Measurements from ENCODE around the gene TMEM179B.
"Not testable (repeated sequence)": the region's sequence is repeated elsewhere in the genome, so short reads cannot be mapped to it uniquely, and the experiment has no call there.

The TMEM179B gene

GRCh38 chr11:62787005-62787759 is at the start of gene TMEM179B:
TMEM179B (plus strand) TSS chr11:62787402; CDS start chr11:62787432, 30 bp downstream.
- DNase-seq (ENCODE audit: low read depth), result peak; percentile 97

- no peak for DNase-seq (ENCODE audit: low read depth)
Measured at GRCh38 chr11:62747475-62748160, 39.6 kb upstream of the TMEM179B start.

- DNase-seq (ENCODE audit: low read depth), result not testable (repeated sequence)
Measured at GRCh38 chr11:62749931-62750330, 37.3 kb upstream of the TMEM179B start.

- DNase-seq (ENCODE audit: low read depth), result no peak
Measured at GRCh38 chr11:62752177-62752785, 34.9 kb upstream of the TMEM179B start.

GRCh38 chr11:62752994-62753735 is 34.0 kb upstream of the TMEM179B start:
- DNase-seq (ENCODE audit: low read depth), result no peak

- DNase-seq (ENCODE audit: low read depth), result peak; percentile 90
Measured at GRCh38 chr11:62753736-62754603, 33.2 kb upstream of the TMEM179B start, which contains the start of gene ZBTB3. ZBTB3 (minus strand) TSS chr11:62754160; CDS start chr11:62753664, 496 bp downstream.

GRCh38 chr11:62755086-62755615 is 32.1 kb upstream of the TMEM179B start:
- DNase-seq (ENCODE audit: low read depth), result no peak

GRCh38 chr11:62757846-62758788 is 29.1 kb upstream of the TMEM179B start:
- no peak for DNase-seq (ENCODE audit: low read depth)

- DNase-seq (ENCODE audit: low read depth), result not testable (repeated sequence)
Measured at GRCh38 chr11:62760867-62761227, 26.4 kb upstream of the TMEM179B start.

GRCh38 chr11:62770778-62771143 is 16.4 kb upstream of the TMEM179B start:
- no peak for DNase-seq (ENCODE audit: low read depth)

- peak; percentile 91 for DNase-seq (ENCODE audit: low read depth)
Measured at GRCh38 chr11:62771144-62772021, 15.8 kb upstream of the TMEM179B start, which contains the start of gene TAF6L. TAF6L (plus strand) TSS chr11:62771396; CDS start chr11:62775784, 4,388 bp downstream.

- DNase-seq (ENCODE audit: low read depth), result no peak
Measured at GRCh38 chr11:62774407-62774806, 12.8 kb upstream of the TMEM179B start.

GRCh38 chr11:62775646-62776045 is 11.6 kb upstream of the TMEM179B start:
- no peak for DNase-seq (ENCODE audit: low read depth)

- no peak for DNase-seq (ENCODE audit: low read depth)
Measured at GRCh38 chr11:62777389-62777788, 9.8 kb upstream of the TMEM179B start.

GRCh38 chr11:62778441-62778840 is 8.8 kb upstream of the TMEM179B start:
- no peak for DNase-seq (ENCODE audit: low read depth)

- no peak for DNase-seq (ENCODE audit: low read depth)
Measured at GRCh38 chr11:62782753-62783152, 4.4 kb upstream of the TMEM179B start.

GRCh38 chr11:62786318-62787004 is 741 bp upstream of the TMEM179B start:
- peak; percentile 72 for DNase-seq (ENCODE audit: low read depth)

GRCh38 chr11:62788991-62789390 is 1.8 kb downstream of the TMEM179B start:
- no peak for DNase-seq (ENCODE audit: low read depth)
